GM12874 (cell line): ENCODE measurements around the gene UBL5.

Source experiments
- CTCF ChIP-seq: IDR thresholded peaks from 2 replicates; pipeline ENCODE4 v1.5.1; 2011; ENCODE audit warnings: low read depth, mild to moderate bottlenecking, control low read depth, low read length, moderate library complexity; ENCODE audit not compliant: insufficient read depth

Gene UBL5

GRCh38 chr19:9806803-9807202, 20.9 kb upstream of the UBL5 start:
- TF ChIP-seq CTCF = no peak

GRCh38 chr19:9808855-9809824, 18.6 kb upstream of the UBL5 start:
- TF ChIP-seq CTCF = no peak

GRCh38 chr19:9811139-9811538, 16.6 kb upstream of the UBL5 start:
- no peak for TF ChIP-seq CTCF

GRCh38 chr19:9818175-9818733, 9.5 kb upstream of the UBL5 start:
- TF ChIP-seq CTCF = no peak

GRCh38 chr19:9818734-9819595, 8.8 kb upstream of the UBL5 start, which contains the start of gene FBXL12:
FBXL12 (minus strand) TSS chr19:9819079; CDS start chr19:9818813, 266 bp downstream.
- no peak for TF ChIP-seq CTCF

- no peak for TF ChIP-seq CTCF
Observed at GRCh38 chr19:9819596-9819909, 8.2 kb upstream of the UBL5 start.

- TF ChIP-seq CTCF = no peak
Observed at GRCh38 chr19:9823816-9824215, 3.9 kb upstream of the UBL5 start.
